ENCODE measurements around the gene AK5.

Gene AK5

GRCh38 chr1:77281491-77282186, at the start of gene AK5:
Gene AK5, plus strand, starts transcription at chr1:77282019. Its CDS starts 295 bp downstream, at chr1:77282314.
- DNase-seq (ENCODE audit: low spot score): peak; percentile 78

GRCh38 chr1:77232829-77233228, 49.0 kb upstream of the AK5 start:
- no peak for DNase-seq (ENCODE audit: low spot score)

GRCh38 chr1:77234096-77234495, 47.7 kb upstream of the AK5 start:
- no peak for DNase-seq (ENCODE audit: low spot score)

- no peak for DNase-seq (ENCODE audit: low spot score)
These were observed 46.9 kb upstream of the AK5 start for GRCh38 chr1:77234943-77235342.

- no peak for DNase-seq (ENCODE audit: low spot score)
These were observed 43.4 kb upstream of the AK5 start for GRCh38 chr1:77238462-77238861.

GRCh38 chr1:77239311-77239710, 42.5 kb upstream of the AK5 start:
- no peak for DNase-seq (ENCODE audit: low spot score)

GRCh38 chr1:77245830-77246229, 36.0 kb upstream of the AK5 start:
- DNase-seq (ENCODE audit: low spot score): no peak

GRCh38 chr1:77250126-77250525, 31.7 kb upstream of the AK5 start:
- DNase-seq (ENCODE audit: low spot score): no peak

- DNase-seq (ENCODE audit: low spot score): no peak
These were observed 28.6 kb upstream of the AK5 start for GRCh38 chr1:77253211-77253610.

GRCh38 chr1:77263708-77264107, 18.1 kb upstream of the AK5 start:
- DNase-seq (ENCODE audit: low spot score): no peak

GRCh38 chr1:77265180-77265579, 16.6 kb upstream of the AK5 start:
- no peak for DNase-seq (ENCODE audit: low spot score)

GRCh38 chr1:77267035-77267434, 14.8 kb upstream of the AK5 start:
- DNase-seq (ENCODE audit: low spot score): no peak

GRCh38 chr1:77271852-77272580, 9.8 kb upstream of the AK5 start:
- peak; percentile 56 for DNase-seq (ENCODE audit: low spot score)

GRCh38 chr1:77273891-77274290, 7.9 kb upstream of the AK5 start:
- DNase-seq (ENCODE audit: low spot score): no peak

GRCh38 chr1:77275194-77275593, 6.6 kb upstream of the AK5 start:
- no peak for DNase-seq (ENCODE audit: low spot score)

GRCh38 chr1:77276941-77277340, 4.9 kb upstream of the AK5 start:
- DNase-seq (ENCODE audit: low spot score): no peak

- DNase-seq (ENCODE audit: low spot score): no peak
These were observed 1.9 kb upstream of the AK5 start for GRCh38 chr1:77279929-77280328.

GRCh38 chr1:77280962-77281361, 857 bp upstream of the AK5 start:
- no peak for DNase-seq (ENCODE audit: low spot score)

- DNase-seq (ENCODE audit: low spot score): peak; percentile 56
These were observed 507 bp downstream of the AK5 start for GRCh38 chr1:77282187-77282865.

GRCh38 chr1:77282866-77283539, 1.2 kb downstream of the AK5 start:
- peak; percentile 17 for DNase-seq (ENCODE audit: low spot score)

- no peak for DNase-seq (ENCODE audit: low spot score)
These were observed 2.0 kb downstream of the AK5 start for GRCh38 chr1:77283701-77284425.

- DNase-seq (ENCODE audit: low spot score): no peak
These were observed 5.7 kb downstream of the AK5 start for GRCh38 chr1:77287535-77287934.
